GM18870 (cell line): ENCODE results near the gene JADE1.
A peak's percentile ranks its signal among the peaks of the same experiment; 100 is the strongest.

ENCODE experiments used
- ATAC-seq: cut with Tn5 transposase; IDR thresholded peaks from one replicate; pipeline ENCODE4 v1.9.1; 2021; ENCODE audit warnings: moderate library complexity; ENCODE audit not compliant: unreplicated experiment

JADE1 gene

GRCh38 chr4:128868758-128869157 is 59.3 kb downstream of the JADE1 start:
- no peak for ATAC-seq

GRCh38 chr4:128869776-128870509 is 60.4 kb downstream of the JADE1 start:
- ATAC-seq, result no peak

GRCh38 chr4:128871948-128872347 is 62.4 kb downstream of the JADE1 start:
- ATAC-seq, result no peak

GRCh38 chr4:128876200-128876599 is 66.7 kb downstream of the JADE1 start:
- no peak for ATAC-seq

- ATAC-seq, result no peak
Observed at GRCh38 chr4:128877934-128878333, 68.4 kb downstream of the JADE1 start.

GRCh38 chr4:128879283-128879682 is 69.8 kb downstream of the JADE1 start:
- ATAC-seq, result no peak

GRCh38 chr4:128879971-128880370 is 70.5 kb downstream of the JADE1 start:
- no peak for ATAC-seq

- no peak for ATAC-seq
Observed at GRCh38 chr4:128880662-128881061, 71.2 kb downstream of the JADE1 start.

- ATAC-seq, result no peak
Observed at GRCh38 chr4:128904821-128905220, 95.3 kb downstream of the JADE1 start.

- no peak for ATAC-seq
Observed at GRCh38 chr4:128906581-128906980, 97.1 kb downstream of the JADE1 start.

GRCh38 chr4:128907981-128908380 is 98.5 kb downstream of the JADE1 start:
- ATAC-seq, result no peak

- no peak for ATAC-seq
Observed at GRCh38 chr4:128908735-128909134, 99.2 kb downstream of the JADE1 start.

- peak; percentile 29 for ATAC-seq
Observed at GRCh38 chr4:128913228-128913627, 103.7 kb downstream of the JADE1 start.

- ATAC-seq, result no peak
Observed at GRCh38 chr4:128915544-128915943, 106.0 kb downstream of the JADE1 start.

- peak; percentile 72 for ATAC-seq
Observed at GRCh38 chr4:128916832-128917231, 107.3 kb downstream of the JADE1 start.

GRCh38 chr4:128917781-128918180 is 108.3 kb downstream of the JADE1 start:
- ATAC-seq, result peak; percentile 82

- ATAC-seq, result no peak
Observed at GRCh38 chr4:128921954-128922353, 112.5 kb downstream of the JADE1 start.
